Stimulated activated CD4-positive, alpha-beta T cell treated with anti-CD3 and anti-CD28 coated beads, Interleukin-1b, Interleukin-23, amount 100 ng/mL, for 4 hours (primary cell): ENCODE data around the gene DNAAF5.

ENCODE experiments used
- DNase-seq, 2 donors: peaks; one replicate each; pipeline ENCODE4 v3.0.0-alpha.2; 2020; ENCODE audit warnings: low read depth in 2 of 2

The DNAAF5 gene

DNA sequence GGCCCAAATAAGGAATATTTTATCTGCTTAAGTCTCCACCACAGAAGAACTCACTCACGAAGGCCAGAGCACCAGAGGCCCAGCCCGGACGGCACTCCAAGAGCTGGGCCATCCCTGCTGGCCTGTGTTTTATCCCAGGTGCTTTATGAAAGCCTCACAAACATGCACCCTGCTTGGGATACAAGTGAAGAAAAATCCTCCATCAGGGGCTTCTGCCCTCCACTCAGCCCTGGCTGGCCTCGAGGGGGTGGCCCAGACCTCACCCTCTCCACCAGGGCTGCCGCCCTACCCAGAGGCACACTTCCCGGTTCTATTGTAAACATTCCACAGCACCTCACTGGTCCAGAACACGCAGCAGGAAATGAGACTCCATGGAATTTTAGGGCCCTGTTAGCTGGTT lies 19.8 kb upstream of the DNAAF5 start:
- no peak for DNase-seq

DNA sequence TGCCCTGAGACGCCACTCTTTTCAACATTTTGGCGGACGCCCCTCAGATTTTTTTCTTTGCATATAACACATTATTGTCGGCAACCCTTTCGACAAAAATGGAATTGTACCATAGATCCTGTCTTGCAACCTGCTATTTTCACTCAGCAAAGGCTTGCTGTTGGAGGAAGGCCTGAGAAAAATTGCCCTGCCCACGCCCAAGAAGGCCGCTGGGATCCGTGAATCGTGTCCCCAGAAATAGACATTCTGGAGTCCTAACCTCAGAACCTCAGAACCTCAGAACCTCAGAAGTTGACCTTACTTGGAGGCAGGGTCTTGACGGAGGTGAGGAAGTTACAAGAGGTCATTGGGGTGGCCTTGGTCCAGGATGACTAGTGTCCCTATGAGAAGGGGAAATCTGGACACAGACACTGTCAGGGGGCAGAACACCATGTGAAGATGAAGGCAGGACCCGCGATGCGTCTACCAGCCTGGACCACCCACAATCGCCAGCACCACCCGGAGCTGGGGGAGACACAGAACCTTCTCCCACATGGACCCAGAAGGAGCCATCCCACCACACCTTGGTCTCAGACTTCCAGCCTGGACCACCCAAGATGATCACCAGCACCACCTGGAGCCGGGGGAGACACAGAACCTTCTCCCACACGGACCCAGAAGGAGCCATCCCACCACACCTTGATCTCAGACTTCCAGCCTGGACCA lies 19.1 kb upstream of the DNAAF5 start:
- no peak for DNase-seq

DNA sequence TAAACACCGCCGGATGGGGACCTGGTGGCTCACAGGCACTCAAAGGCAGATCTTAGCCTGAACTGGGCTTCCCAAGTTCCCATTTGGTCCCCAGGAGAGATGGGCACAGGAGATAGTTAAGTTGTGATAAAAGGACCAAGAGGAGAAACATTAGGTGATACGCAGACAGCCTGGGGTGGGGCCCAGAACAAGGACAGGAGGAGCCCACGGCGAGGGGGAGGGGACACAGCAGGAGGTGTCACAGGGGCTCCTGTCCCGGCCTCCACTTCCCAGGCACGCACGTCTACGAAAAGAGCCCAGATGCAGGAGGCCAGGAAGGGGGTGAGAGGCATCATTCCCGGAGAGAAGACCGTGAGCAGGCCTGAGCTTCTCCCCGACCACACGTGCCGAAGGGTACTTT lies 16.3 kb upstream of the DNAAF5 start:
- DNase-seq, result no peak

DNA sequence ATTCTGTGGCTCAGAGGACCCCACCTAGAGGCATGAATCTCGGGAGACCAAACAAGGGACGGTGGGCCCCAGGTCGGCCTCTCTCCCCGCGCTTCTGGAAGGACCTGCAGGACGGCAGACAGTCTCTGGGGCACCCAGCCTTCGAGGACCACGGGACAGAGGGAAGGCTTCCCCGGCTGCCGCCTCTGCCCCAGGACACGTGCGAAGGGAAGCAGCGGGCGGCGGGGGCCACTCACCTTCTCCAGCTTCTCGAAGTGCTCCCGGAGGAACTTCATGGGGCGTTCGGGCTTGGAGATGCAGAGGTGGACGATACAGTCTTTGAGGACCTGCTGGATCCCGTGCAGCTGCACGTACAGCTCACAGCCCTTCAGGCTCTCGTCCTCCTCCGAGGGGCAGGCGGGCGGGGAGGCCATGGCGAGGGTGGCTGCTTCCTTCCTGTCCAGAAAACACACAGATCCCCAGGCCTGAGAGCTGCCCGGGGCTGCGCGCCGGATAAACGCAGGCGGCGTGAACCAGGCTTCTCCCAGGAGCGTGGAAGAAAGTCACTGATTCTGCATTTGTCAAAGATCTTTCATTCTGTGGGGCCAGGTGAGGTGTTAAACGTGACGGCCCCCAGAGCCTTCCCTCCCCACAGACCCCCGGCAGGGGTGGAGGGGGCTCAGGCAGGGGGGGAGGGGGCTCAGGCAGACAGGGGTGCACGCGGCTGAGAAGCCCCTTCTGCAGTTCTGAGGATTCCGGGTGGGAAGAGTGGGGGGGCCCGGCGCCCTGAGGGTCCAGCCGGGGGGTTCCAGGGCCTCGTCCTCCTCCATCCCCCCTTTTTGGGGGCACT lies 15.2 kb upstream of the DNAAF5 start:
- DNase-seq, result no peak

DNA sequence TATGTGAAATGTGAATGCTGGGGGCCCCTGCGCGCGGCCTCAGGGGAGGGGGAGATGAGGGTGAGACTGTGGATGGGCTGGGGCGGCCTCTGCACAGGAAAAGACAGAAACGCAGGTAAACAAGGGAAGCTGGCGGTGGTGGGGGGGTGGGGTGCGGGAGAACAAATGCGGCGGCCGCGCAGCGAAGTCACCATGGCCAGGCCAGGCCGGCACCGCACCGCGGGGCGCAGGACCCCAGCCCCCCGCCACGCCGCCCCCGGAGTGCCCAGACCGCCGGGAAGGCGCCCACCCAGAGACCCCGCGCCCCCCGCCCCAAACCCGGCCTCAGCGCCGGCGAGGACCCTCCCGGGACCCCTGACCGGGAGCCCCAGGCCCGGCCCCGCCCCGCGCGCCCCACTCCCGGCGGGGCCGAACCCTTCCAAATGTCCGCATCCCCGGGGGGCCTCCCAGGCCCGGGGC lies 14.5 kb upstream of the DNAAF5 start:
- no peak for DNase-seq

DNA sequence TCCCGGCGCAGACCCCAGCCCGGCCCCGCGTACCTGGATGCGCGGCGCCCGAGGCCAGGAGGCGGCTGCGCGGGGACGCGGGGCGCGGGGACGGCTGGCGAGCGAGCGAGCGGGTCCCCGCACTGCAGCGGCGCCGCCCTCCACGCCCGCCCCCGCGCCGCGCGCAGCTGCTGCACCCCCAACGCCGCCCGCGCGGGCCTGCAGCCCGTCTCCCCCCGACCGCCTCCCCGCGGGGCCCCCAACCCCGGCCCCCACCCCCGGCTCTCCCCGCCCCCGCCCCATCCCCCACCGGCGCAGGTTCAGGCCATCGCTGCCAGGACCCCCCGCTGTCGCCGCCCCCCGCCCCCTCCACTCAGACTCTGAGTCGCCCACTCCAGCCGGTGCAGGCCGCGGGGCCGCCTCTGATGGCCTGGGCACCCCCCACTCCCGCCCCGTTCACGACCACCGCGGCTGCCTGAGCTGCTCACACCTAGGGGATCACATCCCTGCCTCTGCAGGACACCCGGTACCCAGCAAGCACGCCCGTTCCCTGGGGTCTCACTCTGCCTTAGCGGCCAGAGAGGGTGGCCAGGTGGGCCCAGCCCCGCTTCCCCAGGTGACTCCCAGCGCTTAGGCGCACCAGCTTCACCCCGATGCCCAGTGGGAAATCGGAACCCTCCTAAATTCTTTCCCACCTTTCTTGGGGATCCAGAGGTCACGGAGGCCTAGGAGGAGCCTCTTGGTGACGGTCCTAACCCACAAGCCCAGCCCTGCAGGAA lies 13.9 kb upstream of the DNAAF5 start:
- DNase-seq, result no peak

DNA sequence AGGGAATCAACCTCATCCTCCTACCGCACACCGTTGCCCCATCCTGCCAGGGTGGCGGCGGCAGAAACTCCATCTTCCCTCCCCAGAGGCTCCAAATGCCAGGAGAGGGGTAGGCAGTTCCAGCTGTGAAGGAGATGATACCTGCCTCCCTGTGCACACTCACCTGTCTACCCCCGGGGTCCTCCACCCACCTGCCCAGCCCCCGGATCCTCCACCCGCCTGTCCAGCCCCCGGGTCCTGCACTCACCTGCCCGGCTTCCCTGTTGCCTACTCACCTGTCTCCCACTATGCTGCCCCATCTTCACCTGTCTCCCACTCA lies 13.4 kb upstream of the DNAAF5 start:
- DNase-seq, result no peak

DNA sequence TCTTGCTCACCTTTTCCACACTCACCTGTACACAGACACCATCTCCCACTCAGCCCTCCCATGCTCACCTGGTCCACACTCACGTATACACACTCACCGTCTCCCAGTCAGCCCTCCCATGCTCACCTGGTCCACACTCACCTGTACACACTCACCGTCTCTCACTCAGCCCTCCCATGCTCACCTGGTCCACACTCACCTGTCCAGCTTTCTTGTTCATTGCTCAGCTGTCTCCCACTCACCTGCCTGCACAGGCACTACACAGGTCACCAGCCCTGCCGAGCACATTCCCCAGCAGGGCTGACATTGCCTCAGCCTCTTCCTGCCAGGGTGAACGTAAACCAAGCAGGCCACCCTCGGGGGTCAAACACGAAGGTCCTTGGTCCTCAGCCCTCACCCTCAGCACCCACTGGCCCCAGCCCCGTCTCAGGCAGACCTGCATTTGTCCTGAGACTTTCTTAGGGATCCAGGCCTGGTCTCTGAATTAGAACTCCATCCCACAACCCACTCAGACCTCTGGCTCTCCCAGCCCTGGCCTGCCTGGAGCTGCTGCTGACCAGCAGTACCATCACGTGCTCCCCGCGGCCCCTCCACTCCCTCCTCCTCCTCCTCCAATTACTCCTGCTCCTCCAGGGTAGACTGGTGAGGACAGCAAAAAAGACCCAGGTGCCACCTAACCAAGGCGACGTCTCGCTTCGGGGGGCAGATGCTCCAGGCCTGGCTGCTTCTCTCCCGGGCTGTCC lies 12.8 kb upstream of the DNAAF5 start:
- DNase-seq, result no peak

DNA sequence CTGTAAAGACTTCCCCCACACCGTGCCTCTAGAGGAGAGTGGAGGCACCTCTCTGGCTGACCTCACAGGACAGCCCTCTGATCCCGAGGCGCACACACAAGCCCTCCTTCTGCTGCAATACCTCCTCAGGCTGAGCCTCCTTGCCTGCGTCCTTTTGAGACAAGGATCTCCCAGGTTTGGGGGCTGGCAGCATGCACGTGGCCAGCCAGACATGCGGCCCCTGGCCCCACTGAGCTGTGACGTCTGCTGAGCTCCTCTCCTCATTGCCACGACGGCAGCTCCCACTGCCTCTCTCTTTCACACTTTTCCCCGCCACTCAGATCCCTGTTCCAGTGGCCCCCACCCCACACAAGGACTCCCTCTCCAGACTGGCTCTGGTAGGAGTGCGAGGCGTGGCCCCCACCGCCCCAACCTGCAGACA lies 12.2 kb upstream of the DNAAF5 start:
- DNase-seq, result no peak

DNA sequence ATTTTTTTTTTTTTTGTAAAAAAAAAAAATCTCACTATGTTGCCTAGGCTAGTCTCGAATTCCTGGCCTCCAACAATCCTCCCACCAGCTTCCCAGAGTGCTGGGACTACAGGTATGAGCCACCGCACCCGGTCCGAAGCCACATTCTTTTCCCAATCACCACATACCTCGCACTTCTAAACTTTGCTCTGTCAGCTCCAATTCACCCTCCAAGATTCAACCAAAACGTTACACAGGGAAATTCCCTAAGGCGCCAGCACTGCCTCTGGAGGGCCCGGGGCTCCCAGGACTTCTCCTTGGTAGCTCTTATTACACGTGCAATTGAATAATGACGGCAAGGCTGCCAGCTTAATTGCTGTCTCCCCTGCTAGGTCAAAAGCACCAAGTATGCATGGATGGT lies 10.3 kb upstream of the DNAAF5 start:
- DNase-seq, result no peak

DNA sequence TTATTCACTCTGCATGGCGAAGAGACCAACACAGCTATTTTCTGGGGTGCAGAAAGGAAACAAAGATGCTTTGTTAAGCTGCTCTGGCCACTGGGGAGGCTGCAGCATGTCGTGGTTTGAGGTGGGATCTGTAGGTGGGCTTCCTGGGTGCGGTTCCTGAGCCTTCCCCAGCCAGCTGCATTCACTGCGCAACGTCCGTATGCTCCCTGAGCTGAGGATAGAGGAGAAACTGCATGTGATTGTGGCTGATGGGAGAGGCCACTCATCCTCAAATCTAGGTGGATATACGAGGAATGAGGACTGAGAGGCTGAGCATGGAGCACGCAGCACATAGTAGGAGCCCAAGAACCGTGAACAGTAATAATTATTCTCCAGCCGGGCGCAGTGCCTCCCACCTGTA lies 9.9 kb upstream of the DNAAF5 start:
- DNase-seq, result no peak

DNA sequence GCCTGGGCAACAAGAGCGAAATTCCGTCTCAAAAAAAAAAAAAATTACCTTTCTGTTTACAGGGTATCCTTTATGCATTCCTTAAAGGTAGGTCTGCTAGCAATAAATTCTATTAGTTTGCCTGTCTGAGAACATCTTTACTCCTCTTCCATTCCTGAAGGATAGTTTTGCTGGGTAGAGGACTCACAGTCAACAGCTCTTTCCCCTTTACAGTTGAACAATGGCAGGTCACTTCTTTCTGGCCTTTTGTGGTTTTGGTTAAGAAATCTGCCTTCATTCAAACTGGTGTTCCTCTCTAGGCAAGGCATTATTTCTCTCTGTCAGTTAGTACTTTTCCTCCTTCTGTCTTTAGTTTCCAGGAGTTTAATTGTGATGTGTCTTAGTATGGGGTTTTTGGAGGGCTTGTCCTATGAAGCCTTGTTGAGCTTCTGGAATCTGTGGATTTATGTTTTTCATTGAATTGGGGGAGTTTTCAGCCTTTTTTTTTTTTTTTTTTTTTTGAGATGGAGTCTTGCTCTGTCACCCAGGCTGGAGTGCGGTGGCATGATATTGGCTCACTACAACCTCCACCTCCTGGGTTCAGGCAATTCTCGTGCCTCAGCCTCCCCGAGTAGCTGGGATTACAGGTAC lies 4.8 kb upstream of the DNAAF5 start:
- no peak for DNase-seq

DNA sequence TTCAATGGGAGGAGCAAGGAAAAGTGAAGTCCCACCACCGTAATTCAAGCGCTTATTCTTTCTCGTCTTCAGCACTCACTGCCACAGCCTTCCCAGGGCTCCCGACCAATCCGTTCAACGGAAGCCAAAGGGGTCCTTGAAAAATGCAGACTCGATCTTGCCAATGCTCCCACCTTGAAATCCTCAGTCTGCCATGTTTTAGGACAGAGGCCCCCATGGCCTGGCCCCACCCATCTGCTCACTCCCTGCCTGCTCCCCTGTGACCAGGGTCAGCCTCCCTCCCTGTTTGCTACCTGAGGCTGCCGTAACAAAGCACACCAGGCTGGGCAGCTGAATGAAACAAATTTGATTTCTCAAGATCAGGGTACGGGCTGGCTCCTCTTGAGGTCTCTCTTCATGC lies 3.0 kb upstream of the DNAAF5 start:
- DNase-seq, result no peak

DNA sequence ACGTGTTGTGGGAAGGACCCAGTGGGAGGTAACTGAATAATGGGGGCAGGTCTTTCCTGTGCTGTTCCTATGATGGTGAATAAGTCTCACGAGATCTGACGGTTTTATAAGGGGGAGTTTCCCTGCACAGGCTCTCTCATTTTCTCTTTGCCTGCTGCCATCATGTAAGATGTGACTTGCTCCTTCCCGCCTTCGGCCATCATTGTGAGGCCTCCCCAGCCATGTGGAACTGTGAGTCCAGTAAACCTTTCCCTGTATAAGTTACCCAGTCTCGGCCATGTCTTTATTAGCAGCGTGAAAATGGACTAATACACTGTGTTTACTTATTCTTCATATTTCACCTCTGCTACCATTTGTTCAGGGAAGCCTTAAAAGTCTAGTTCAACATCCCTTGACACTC lies 2.2 kb upstream of the DNAAF5 start:
- no peak for DNase-seq

DNA sequence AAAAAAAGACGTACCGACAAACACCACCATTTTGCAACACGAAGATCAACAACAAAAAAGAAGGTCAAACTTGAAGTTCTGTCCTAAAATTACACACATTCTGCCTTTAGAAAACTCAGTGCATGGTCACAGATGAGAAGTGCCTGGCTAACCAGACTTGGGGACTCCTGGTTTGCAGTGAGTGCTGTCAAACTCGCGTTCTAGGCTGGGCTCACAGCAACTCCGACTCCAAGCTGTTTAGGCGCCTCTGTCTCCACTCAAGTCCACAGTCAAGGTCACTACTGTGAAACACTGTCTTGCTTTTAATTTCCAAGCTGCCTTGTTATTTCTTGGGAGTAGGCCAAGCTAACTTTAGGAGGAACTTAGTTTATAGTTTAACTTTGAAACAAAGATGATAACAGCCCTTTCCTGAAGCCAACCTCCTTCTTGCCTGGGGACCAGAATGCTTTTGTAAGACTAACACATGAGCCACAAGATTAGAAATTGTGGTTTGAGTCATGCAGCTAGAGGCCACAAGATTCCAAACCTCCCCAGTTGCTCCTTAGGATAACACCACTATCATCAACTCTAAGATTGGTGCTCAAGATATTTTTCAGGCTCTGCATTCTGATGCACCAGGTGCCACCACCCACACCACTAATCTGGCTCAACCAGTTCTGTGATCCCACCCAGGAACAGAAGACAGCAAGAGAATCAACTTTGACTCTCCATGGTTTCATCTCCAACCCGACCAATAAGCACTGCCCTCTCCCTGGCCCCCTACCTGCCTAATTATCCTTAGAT lies 1.1 kb upstream of the DNAAF5 start:
- no peak for DNase-seq

DNA sequence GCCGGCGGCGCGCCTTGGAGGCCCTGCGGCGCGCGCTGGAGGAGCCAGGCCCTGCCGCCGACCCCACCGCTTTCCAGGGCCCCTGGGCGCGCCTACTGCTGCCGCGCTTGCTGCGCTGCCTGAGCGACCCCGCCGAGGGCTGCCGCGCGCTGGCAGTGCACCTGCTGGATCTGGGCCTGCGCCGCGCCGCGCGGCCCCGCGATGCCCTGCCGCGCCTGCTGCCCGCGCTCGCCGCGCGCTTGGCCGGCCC lies 280 bp downstream of the DNAAF5 start:
- DNase-seq, result peak in 1 of 2 donors; percentile 22

DNA sequence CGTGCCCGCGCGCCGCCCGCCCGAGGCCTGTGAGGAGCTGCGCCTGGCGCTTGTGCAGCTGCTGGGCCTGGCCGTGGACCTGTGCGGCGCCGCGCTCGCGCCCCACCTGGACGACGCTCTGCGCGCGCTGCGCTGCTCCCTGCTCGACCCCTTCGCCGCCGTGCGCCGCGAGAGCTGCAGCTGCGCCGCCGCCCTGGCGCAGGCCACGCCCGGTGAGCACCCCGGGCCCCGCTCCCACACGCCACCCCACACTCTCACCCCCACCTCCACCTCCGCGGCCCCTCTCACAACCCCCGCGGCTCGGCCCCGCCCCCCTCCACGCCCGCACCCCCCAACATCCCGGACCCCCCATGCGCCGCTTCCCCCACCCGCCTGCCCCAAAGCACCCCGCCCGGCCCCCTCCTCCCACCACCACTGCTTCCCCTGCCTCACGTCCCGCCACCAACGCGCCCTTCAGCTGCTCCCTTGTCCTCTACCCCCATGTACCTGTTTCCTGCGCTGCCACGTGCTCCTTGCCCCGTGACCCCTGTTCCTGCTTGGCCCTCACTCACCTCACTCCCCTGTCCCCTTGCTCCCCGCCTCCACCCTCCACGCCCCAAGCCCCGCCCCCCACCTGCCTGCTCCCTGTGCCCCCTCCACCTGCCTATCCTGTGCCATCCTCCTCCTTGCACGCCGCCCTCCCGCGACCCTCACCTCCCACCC lies 756 bp downstream of the DNAAF5 start, which contains the start of gene PRKAR1B:
PRKAR1B (minus strand) TSS at position 178 of the 702 bp plus-strand sequence. CDS start 15,776 bp downstream, outside the sequence.
- DNase-seq, result peak; percentile 48 to 57

DNA sequence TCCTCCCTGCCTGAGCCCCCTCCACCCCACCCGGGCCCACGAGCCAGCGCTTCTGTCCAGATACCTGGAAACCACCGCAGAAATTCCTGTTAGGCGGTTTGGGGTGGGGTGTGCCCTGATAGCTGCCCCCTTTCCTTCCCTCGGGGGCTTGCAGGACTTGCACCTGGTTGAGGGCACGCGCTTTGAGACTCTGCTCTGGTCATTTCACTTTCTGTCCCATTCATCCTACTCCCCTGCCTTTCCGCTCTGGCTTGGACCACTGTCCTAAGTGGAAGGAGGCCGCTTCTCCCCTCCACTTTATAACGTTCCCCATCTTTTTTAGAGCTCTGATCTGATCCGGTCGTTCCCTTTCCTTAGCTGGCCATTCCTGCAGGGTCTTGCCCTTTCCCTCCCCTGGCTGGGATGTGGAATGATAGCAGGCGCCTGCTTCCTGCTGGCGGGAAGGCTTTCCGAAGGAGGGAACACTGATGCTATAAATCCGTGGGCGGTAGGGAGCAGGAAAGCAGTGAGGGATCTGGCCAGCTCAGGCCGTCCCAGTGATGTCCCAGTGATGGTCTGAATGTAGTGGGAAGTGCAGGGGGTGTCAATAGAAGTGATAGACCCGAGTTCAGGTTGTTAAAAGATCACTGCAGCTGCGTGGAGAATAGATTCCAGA lies 1.4 kb downstream of the DNAAF5 start:
- DNase-seq, result no peak

DNA sequence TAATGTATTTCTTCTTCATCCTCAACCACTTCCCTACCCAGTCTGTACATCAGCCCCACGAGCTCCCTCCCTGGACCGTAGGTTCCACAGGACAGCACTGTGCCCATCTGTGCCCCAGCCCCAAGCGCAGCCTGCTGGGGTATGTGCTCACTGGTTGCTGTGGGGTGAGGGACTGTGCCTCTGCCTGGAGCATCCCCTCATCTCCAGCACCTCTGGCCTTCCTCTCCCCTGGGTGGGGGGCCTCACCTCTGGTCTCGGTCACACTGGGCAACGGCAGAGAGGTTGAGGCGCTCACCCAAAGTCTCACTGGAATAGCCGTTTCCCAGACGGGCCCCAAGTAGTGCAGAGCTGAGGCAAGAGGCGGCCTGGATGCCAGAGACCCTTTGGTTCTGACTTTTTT lies 2.1 kb downstream of the DNAAF5 start:
- no peak for DNase-seq
